ENCODE measurements around the gene RELL1. TPM values are rescaled to one million over a fixed set of nuclear protein-coding genes. Genes with fewer than 3 reads are reported as not detected.

The RELL1 gene
- total RNA-seq, 1 donor from 2014 or later: 122 TPM

DNA sequence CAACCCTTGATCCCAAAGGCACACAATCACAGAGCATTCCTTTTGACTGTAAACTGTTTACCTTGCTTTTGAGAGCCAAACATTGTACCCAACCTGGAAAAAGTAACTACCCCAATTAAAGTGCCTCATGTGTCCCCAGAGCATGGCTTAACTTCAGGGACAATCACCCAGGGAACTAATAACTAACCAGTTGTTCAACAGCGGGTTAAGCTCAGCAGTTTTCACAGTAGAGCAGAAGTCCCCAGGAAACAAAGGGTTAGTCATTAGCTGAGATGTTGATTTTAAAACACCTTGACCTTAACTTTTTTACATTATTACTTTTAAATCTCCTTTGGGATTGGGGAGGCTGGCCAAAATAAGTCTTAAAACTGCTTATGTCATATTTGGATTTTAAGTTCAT, 94.8 kb downstream of the RELL1 start:
- no peak for FAIRE-seq
- TF ChIP-seq, protein P1, sequence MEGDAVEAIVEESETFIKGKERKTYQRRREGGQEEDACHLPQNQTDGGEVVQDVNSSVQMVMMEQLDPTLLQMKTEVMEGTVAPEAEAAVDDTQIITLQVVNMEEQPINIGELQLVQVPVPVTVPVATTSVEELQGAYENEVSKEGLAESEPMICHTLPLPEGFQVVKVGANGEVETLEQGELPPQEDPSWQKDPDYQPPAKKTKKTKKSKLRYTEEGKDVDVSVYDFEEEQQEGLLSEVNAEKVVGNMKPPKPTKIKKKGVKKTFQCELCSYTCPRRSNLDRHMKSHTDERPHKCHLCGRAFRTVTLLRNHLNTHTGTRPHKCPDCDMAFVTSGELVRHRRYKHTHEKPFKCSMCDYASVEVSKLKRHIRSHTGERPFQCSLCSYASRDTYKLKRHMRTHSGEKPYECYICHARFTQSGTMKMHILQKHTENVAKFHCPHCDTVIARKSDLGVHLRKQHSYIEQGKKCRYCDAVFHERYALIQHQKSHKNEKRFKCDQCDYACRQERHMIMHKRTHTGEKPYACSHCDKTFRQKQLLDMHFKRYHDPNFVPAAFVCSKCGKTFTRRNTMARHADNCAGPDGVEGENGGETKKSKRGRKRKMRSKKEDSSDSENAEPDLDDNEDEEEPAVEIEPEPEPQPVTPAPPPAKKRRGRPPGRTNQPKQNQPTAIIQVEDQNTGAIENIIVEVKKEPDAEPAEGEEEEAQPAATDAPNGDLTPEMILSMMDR (IDR thresholded peaks at IDR 0.05; ENCODE audit: insufficient read depth, low read length, severe bottlenecking): no peak
- Histone ChIP-seq H3K27me3 (ENCODE audit: control insufficient read depth, insufficient read depth, low read length) (no peaks in the 10 kb centered on the region), H3K4me3 (ENCODE audit: low read depth, low read length) (no peak overlapping the region), H3K36me3 (ENCODE audit: control insufficient read depth, insufficient read depth, low read length) (no peaks in the 10 kb centered on the region)
- no peak for DNase-seq (ENCODE audit: low read depth)

DNA sequence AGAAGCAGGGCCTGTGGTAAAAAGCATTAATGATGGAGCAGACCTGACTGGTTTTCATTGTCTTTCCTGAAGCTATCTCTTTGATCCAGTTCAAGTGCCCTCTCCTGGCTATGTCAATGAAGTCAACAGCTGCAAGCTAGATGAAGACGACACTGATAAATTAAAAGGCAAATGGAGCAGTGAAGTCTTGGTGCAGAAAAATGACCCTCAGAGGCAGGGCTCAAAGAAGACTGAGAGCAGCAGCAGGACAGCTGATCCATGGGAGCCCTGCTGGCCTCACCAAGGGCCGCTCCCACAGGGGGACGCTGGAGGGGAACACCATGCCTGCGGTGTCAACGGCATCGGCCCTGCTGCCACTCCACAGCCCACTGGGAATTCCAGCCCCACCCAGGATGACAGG, 96.2 kb downstream of the RELL1 start:
- no peak overlapping the region for H3K4me3 ChIP-seq (ENCODE audit: low read depth, low read length)
- DNase-seq (ENCODE audit: low read depth) (no peak), FAIRE-seq (no peak)
- H3K36me3 ChIP-seq (ENCODE audit: control insufficient read depth, insufficient read depth, low read length): no peaks in the 10 kb centered on the region
- H3K27me3 ChIP-seq (ENCODE audit: control insufficient read depth, insufficient read depth, low read length): no peaks in the 10 kb centered on the region
- TF ChIP-seq, protein P1 (IDR thresholded peaks at IDR 0.05; ENCODE audit: insufficient read depth, low read length, severe bottlenecking): no peak

DNA sequence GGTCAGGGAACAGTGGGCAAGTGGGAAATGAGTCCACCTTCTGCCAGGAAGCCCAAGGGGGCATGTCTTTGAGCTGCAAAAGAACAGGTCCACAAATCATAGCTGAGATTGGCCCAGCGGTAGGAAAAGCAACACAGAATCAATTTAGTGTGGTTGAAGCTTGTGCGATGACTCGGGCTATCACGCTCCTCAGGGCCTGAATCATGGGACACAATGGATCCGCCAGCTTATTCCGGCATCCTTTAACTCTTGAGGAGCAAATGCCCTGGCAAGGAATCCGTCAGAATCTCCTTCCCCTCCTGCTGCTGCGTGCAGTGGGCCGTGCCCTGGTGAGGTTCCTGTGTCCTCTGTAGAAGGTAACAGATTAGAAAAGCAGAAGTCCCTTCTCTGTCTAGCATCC, 98.0 kb downstream of the RELL1 start:
- Histone ChIP-seq H3K27me3 (ENCODE audit: control insufficient read depth, insufficient read depth, low read length) (no peaks in the 10 kb centered on the region), H3K36me3 (ENCODE audit: control insufficient read depth, insufficient read depth, low read length) (no peaks in the 10 kb centered on the region), H3K4me3 (ENCODE audit: low read depth, low read length) (no peak overlapping the region)
- TF ChIP-seq, protein P1 (IDR thresholded peaks at IDR 0.05; ENCODE audit: insufficient read depth, low read length, severe bottlenecking): no peak
- no peak for DNase-seq (ENCODE audit: low read depth)
- FAIRE-seq: no peak

DNA sequence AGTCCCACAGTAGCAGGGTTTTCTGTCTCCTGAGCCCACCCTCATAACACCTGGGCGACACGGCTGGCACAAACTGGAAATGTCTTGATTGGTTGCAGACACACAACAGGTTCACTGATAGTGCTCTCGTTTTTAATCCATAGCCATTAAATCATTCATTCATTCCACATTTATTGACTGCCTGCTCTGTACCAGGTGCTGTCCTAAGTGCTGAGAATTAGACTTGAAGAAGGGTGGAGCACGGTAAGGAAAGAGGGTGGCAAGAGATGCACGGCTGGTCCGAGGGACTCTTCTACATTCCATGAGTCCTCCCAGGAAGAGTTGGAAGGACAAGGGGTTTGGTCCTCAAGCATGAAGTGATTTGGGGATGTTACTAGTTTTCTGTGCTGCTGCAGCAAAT, 100.0 kb downstream of the RELL1 start:
- TF ChIP-seq, protein P1 (IDR thresholded peaks at IDR 0.05; ENCODE audit: insufficient read depth, low read length, severe bottlenecking): no peak
- no peak for DNase-seq (ENCODE audit: low read depth)
- H3K27me3 ChIP-seq (ENCODE audit: control insufficient read depth, insufficient read depth, low read length): no peaks in the 10 kb centered on the region
- no peaks in the 10 kb centered on the region for H3K36me3 ChIP-seq (ENCODE audit: control insufficient read depth, insufficient read depth, low read length)
- H3K4me3 ChIP-seq (ENCODE audit: low read depth, low read length): no peak overlapping the region
- FAIRE-seq: no peak

DNA sequence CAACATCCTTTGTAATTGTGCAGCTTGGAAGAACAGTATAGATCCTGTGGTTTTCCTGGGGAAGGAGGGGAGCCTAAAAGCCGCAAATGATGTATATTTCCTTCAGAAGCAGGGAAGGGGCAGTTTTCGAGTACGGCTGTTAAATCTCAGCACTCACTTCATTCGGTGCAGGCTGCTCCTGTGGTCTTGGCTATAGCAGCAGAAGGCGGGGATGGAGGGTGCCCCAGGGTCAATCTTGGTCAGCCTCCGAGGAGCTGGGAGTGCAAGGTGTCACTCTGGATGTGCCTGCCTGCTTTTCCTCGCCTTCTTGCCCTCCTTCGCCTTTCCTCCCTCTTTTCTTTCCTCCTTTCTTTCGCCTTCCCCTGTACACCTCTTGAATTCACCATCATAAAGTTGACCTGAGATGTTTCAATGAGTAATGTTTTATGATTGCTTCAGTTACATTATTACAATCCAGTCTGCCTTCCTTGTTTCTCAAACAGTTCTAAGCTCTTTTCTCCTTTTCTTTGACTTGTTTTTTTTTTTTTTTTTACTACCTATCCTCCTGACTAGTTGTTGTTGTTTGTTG, 101.6 kb downstream of the RELL1 start:
- no peaks in the 10 kb centered on the region for H3K27me3 ChIP-seq (ENCODE audit: control insufficient read depth, insufficient read depth, low read length)
- no peak for FAIRE-seq
- H3K36me3 ChIP-seq (ENCODE audit: control insufficient read depth, insufficient read depth, low read length): no peaks in the 10 kb centered on the region
- no peak for DNase-seq (ENCODE audit: low read depth)
- H3K4me3 ChIP-seq (ENCODE audit: low read depth, low read length): no peak overlapping the region
- TF ChIP-seq, protein P1 (IDR thresholded peaks at IDR 0.05; ENCODE audit: insufficient read depth, low read length, severe bottlenecking): no peak

DNA sequence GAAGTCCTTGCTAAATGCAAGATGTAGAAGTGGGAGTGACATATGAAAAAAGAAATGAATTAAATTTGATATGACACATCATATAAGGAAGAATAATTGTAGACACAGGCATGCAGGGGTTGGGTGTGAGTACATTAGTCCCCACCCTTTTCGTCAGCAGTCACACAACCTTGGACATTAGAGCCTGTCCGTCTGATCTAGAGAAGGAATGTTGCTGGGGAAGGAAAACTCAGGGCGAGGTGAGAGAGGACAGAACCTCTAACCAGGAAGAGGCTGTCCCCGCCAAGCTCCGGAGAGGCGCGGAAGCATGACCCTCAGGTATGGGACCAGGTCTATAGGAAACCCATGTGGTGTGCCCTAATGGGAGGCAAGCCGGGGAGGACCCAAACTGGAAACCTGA, 102.1 kb downstream of the RELL1 start:
- DNase-seq (ENCODE audit: low read depth): peak; percentile 16
- no peaks in the 10 kb centered on the region for H3K36me3 ChIP-seq (ENCODE audit: control insufficient read depth, insufficient read depth, low read length)
- FAIRE-seq: no peak

More for the DNA sequence above, 102.1 kb downstream of the RELL1 start:
- TF ChIP-seq, protein P1 (IDR thresholded peaks at IDR 0.05; ENCODE audit: insufficient read depth, low read length, severe bottlenecking): no peak
- H3K4me3 ChIP-seq (ENCODE audit: low read depth, low read length): no peak overlapping the region
- no peaks in the 10 kb centered on the region for H3K27me3 ChIP-seq (ENCODE audit: control insufficient read depth, insufficient read depth, low read length)
